ENCODE results near the gene FAM53A.
"Not testable (repeated sequence)": the region's sequence is repeated elsewhere in the genome, so short reads cannot be mapped to it uniquely, and the experiment has no call there.

FAM53A gene

GRCh38 chr4:1659104-1660043, 24.7 kb downstream of the FAM53A start:
- DNase-seq (ENCODE audit: low read depth in 3 of 3), result no peak

DNA sequence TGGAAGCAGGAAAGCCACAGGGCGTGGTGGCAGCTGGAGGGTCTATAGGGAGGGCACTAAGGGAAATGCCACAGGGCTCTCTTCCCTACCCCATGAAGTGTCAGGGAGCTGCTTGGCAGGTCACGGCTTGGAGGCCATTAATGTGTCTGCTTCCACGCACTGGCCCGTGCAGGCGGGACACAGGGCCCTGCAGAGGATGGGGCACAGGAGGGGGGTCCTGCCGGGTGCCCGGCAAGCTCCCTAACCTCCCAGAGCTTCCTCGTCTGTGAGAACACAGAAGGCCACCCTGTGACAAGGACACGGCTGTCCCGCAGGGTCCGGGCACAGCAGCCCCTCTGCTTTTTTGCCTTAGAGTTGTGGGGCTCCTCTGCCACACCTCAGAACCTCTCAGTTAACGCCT, 25.5 kb downstream of the FAM53A start:
- no peak for DNase-seq (ENCODE audit: low read depth in 3 of 3)

GRCh38 chr4:1658146-1658545, 26.0 kb downstream of the FAM53A start:
- DNase-seq (ENCODE audit: low read depth in 3 of 3), result no peak

- DNase-seq (ENCODE audit: low read depth in 3 of 3), result no peak
Measured at GRCh38 chr4:1656986-1657385, 27.1 kb downstream of the FAM53A start.

DNA sequence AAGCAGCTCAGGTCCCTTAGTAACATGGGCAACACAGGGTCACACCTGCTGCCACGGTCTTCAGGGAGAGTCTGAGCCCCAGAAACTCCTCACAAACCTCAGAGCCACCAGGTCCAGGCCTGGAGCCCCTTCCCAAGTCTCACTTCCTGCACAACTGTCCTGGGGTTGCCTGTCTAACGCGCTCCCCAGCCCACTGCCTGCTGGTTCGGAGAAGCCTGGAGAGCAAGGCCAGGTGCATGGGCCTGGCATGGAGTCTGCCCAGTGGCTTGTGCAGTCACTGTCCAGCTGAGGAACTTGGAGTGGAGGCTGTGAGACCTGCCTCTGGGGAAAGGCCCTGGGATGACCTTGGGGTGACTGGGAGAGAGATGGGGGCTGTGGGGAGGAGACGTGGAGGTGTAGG, 28.0 kb downstream of the FAM53A start:
- no peak for DNase-seq (ENCODE audit: low read depth in 3 of 3)

DNA sequence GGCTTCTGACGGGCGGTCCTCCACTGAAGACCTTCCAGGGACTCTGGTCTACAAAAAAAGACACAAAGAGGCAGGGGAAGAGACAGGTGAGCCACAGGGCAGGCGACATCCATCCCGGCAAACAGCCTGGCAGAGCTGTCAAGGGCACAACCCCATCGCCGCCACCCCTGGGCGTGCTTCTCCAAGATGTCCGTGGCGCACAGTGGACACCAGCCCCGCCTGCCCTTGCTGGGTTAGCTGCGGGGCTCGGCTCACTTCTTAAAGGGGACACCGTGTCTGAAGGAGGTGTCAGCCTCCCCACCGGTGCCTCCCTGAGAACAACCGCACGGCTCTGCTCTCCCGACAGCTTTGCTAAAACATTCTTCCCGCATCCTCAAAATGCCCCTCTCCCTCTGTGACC, 28.4 kb downstream of the FAM53A start:
- DNase-seq (ENCODE audit: low read depth in 3 of 3), result no peak

DNA sequence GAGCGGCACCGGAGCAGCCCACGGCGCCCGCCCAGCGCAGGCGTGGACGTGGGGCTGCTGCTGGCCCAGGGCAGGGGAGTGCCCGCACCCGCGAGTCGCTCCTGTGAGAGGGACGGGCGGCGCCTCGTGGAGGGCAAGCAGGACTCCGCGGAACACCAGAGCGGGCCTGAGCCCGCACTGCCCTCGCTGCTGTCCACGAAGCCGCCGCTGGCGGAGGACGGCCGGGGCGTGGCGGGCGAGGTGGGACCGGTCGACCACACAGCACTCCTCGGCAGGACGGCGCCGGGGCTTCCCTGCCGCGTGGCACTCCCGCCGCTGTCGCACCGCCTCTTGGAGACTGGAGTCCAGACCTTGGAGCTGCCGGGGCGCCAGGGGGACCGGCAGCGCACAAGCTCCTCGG, 29.0 kb downstream of the FAM53A start:
- DNase-seq (ENCODE audit: low read depth in 3 of 3), result no peak

DNA sequence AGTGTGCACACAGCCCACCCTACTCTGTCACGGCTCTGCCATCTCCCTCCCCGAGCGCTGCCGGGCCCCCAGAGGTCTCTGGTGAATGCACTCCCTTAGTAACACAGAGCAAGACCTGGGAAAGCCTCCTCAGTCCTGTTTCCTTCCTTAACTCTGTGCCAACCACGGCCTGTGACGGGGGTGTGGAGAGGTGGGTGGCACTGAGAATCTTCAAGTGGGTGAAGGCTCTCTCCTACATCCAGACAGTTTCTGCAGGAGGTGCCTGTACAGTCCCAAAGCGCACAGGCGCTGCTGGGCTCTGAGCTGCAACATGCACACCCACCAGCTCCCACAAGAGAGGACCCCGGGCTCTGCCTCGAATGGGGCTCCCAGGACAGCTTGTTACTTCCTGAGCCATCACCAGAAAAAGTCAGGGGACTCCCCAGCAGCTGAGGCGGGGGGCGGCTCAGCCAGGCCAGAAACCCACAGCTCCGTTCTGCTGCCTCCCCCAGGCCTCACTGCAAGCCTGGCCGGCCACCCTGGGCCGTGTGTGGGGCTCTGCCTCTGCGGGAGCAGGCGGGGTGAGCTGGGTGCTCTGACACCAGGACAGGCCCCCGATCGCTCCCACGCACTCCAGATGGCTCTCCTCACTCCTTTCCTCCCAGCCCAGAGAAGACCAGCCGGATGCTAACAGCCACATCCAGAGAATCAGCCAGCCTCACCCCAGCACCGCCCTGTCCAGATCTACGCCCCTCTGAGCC, 29.7 kb downstream of the FAM53A start:
- DNase-seq (ENCODE audit: low read depth in 3 of 3), result no peak

DNA sequence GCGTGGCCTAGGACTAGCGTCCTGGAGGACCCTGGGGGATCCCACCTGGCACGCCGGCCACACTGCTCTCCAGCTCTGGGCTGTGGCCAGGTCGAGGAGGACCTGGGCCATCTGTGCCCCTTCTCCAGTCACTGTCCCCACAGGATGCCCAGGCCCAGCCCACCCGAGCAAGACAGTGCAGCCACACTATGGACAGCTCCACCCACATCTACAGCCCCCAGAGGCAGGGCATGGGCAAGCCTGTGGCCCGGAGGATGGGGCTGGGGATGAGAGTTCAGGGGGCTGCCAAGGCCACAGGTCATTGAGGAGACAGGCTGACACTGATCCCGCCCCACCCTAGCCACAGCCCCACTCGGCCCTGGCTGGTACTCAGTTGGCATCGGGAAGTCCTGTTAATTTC, 30.3 kb downstream of the FAM53A start:
- DNase-seq (ENCODE audit: low read depth in 3 of 3), result no peak

GRCh38 chr4:1652088-1652487, 32.0 kb downstream of the FAM53A start:
- no peak for DNase-seq (ENCODE audit: low read depth in 3 of 3)

- DNase-seq (ENCODE audit: low read depth in 3 of 3), result no peak
Measured at GRCh38 chr4:1651609-1652008, 32.5 kb downstream of the FAM53A start.

DNA sequence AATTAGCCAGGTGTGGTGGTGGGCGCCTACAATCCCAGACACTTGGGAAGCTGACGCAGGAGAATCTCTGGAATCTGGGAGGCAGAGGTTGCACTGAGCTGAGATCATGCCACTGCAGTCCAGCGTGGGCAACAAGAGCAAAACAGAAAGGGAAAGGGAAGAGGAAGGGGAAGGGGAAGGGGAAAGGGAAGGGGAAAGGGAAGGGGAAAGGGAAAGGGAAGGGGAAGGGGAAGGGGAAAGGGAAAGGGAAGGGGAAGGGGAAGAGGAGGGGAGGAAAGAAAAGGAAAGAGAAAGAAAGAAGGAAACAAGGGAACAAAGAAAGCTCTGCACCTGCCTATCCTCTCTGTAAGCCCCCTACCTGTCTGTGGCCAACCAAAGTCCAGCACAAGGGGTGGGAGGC, 35.2 kb downstream of the FAM53A start:
- no peak for DNase-seq (ENCODE audit: low read depth in 3 of 3)

GRCh38 chr4:1647432-1647831, 36.7 kb downstream of the FAM53A start:
- no peak for DNase-seq (ENCODE audit: low read depth in 3 of 3)

GRCh38 chr4:1646690-1647089, 37.4 kb downstream of the FAM53A start:
- DNase-seq (ENCODE audit: low read depth in 3 of 3), result no peak

DNA sequence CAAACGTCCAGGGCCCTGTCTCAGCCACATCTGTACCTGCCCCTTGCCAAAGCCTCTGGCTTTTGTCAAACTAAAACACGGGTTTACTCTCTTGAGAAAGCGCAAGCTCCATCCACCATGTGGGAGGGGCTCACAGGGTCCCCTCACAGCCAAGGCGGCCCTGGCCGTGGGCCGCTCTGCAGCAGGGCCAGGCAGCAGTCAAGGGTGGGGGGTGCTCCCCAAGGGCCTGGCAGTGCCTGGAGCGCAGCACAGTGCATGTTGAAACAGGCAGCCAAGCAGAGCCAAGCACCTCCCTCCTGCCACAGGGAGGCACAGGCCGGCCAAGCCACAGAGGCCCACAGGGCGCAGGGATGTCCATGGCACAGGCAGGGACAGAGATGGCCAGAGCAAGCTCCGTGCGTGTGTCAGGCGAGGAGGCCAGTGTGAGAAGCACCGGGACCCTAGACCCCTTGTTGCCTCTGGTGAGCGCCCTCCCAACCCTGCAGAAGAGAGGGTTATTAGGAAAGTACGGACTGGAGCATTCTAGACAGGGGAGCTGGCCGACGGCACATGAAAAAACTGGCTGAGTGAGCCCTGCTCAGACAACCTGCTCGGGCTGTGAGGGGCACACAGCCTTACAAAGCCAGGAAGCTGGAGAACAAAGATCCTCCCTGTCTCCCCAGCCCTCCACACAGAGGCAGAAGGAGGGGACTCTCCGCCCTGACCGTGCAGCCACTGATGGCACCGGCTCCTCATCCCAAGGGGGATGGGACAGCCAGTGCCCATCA, 39.0 kb downstream of the FAM53A start:
- no peak for DNase-seq (ENCODE audit: low read depth in 3 of 3)

DNA sequence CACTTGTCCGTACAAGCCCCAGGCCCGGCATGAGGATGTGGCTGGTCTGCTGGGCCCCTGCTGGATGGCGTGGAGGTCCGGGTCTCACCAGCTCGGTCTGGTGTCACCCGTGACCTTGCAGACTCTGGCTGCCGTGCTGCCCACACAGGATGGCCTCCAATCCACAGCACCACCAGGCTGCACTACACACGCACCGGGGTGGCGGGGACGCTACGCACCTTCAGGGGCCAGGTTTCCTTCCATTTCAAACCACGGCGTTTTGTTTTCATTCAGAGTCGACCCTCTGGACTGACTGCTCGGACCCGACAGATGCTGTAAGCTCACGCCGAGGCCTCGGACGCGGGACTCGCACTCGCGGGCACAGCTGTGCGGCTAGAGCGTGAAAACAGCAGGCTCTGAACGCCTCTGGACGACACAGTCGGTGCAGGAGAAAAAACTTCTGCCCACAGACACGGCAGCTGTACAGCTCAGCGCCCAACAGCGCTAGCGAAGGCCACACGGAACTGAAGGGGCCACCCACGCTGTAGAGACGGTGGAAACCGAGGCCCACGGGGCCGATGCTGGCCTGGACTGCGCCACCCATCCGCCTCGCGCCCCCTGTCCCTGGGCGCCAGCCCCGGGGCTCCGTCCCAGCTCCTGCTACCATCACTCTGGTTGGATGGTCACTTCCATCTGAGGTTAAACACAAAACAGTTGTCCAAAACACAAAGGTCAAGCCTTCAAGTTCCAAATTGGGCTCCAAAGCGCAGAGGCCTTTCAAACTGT, 40.0 kb downstream of the FAM53A start:
- DNase-seq (ENCODE audit: low read depth in 3 of 3), result no peak

- no peak for DNase-seq (ENCODE audit: low read depth in 3 of 3)
Measured at GRCh38 chr4:1642196-1642951, 41.7 kb downstream of the FAM53A start.

- no peak for DNase-seq (ENCODE audit: low read depth in 3 of 3)
Measured at GRCh38 chr4:1641671-1642070, 42.4 kb downstream of the FAM53A start.

DNA sequence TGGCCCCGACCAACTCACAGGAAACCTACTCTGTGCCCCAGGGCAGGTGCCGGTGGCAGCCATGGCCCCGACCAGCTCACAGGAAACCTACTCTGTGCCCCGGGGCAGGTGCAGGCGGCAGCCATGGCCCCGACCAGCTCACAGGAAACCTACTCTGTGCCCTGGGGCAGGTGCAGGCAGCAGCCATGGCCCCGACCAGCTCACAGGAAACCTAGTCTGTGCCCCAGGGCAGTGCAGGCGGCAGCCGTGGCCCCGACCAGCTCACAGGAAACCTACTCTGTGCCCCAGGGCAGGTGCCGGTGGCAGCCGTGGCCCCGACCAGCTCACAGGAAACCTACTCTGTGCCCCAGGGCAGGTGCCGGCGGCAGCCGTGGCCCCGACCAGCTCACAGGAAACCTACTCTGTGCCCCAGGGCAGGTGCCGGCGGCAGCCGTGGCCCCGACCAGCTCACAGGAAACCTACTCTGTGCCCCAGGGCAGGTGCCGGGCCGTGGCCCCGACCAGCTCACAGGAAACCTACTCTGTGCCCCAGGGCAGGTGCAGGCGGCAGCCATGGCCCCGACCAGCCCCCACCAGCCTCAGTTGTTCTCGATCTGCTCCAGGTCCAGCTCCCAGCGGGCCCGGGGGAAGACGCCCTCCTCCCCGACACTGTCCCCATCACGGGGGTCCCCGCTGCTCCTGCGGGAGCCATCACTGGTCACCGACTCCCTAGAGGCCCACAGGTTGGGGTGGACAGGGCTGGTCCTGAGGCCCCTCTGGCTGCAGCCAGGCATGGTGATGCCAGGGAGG, 43.2 kb downstream of the FAM53A start:
- not testable (repeated sequence) for DNase-seq (ENCODE audit: low read depth in 3 of 3)

GRCh38 chr4:1640190-1640589, 43.9 kb downstream of the FAM53A start:
- no peak for DNase-seq (ENCODE audit: low read depth in 3 of 3)
